ENCODE data around the gene PNLIPRP3.
"Not testable (repeated sequence)": the region's sequence is repeated elsewhere in the genome, so short reads cannot be mapped to it uniquely, and the experiment has no call there.

PNLIPRP3 gene

DNA sequence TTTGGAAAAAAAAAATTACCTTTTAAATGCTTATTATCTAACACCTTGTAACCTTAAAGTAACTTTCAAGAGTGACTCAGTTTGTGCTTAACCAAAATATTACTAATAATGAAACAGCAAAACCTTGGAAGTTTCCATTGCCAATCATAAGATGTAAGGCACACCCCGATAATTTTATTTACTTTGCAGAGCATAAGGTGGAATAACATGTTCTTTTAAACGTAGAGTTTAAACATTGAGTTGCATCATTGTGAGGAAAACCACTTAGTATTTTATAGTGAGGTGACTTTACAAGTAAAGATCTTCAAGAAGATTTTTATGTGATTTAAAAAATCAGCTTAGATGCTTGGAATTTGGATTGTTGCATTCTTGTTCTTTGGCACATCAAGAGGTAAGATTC is at the start of gene PNLIPRP3:
PNLIPRP3 (plus strand) TSS at position 177 of the 400 bp plus-strand sequence; CDS start at position 343, 166 bp downstream.
- no peak for DNase-seq

DNA sequence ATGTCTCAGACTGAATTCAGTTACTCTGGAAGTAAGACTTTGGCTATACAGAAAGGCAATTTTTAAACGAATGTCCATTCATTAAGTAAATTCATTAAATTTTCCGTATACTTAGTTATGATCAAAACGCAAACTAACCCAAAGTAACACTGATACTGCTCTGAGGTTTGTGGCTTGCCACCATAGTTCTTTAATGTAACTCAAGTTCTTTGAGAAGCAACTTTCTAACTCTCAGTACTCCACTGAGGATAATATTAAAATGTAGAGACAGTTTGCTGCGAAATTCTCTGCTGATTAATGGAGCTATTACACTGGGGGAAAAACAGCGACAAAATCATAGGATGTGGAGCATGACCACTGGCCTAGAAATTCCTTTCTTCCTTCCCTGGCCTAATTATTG is 45.4 kb upstream of the PNLIPRP3 start:
- DNase-seq = no peak

DNA sequence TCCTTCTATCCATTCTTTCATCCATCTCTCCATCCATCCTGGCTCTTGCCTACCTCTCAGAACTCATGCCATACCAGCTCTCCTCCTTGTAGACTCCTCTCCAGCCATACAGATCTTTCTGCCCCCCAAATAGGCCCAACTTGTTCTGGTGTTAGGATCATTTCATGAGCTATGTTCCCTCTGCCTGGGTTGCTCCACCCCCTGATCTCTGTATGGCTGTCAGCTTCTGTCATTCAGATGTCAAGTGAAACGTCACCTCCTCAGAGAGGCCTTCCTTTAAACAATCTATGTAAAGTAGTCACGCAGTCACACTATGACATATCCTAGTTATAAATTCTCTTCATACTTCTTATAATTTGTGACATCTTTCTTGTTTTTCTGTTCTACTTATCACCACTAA is 42.3 kb upstream of the PNLIPRP3 start:
- no peak for DNase-seq

DNA sequence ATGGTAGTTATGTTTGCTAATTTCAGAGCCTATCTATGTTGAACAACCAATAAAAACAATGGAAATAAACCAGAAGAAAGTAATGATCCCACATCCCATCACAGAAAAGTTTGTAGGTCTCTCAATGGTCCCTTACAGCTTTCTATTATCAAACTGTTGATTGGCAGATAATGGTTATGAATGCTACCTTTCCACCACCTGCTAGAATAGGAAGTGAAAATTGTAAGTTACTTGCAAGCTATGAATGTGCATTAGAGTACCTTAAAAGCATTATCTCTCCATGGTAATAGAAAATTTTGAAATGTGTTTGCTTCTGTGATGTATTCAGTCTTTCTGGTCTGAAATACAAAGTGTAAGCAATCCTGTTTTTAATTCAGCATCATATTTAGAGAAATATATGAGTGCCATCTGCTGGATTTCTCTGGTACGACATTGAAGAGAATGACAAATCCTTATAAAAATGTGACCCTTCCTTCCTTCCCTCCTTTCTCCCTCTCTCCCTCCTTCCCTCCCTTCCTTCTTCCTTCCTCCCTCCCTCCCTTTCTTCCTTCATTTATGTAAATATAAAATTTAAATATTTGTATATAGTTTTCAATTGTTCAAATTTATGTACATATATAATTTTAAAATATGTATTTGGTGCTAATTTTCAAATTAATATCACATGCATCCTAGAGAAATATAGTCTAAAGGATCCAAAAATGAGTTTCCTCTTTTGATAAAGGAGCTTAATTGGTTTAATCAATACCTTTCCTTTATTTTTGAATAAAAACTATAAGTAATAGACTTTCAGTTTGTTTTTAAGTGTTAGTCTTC is 41.4 kb upstream of the PNLIPRP3 start:
- no peak for DNase-seq

DNA sequence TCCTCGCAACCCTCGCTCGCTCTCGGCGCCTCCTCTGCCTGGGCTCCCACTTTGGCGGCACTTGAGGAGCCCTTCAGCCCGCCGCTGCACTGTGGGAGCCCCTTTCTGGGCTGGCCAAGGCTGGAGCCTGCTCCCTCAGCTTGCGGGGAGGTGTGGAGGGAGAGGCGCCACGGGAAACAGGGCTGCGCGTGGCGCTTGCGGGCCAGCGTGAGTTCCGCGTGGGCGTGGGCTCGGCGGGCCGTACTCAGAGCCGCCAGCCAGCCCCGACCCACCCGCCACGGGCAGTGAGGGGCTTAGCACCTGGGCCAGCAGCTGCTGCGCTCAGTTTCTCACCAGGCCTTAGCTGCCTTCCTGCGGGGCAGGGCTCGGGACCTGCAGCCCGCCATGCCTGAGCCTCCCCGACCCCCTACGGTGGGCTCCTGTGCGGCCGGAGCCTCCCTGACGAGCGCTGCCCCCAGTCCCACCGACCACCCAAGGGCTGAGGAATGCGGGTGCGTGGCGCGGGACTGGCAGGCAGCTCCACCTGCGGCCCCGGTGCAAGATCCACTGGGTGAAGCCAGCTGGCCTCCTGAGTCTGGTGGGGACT is 34.3 kb upstream of the PNLIPRP3 start:
- not testable (repeated sequence) for DNase-seq

DNA sequence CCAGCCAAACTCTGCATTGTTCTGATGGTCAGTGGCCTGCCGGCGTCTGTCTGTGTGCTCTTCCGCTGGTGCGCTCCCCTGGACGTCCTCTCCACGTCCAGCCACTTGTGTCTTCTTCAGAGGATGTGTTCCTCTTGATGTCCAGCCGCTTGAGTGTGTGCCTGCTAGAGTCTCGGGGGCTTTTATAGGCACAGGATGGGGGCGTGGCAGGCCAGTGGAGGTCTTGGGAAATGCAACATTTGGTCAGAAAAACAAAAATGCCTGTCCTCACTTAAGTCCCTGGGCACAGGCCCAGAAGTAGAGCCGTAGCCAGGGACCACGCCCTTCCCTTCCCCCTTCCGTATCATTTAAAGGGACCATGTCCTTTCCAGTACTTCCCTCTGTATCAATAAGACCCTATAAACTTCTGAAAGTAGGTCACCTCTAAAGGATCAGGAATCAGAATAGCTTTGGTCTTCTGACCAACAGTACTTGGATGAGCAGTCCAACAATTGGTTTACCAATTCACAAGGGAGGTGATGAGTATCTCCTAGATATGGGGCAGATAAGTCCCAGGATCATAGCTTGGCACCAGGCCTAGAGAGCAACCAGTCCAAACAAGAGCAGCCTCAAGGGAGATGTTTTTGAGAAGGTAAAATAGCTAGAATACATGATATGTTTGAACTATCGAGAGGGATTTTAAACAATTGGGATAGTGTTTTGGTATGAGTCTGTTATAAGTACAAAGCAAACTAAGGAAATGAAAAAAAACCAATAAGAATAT is 32.2 kb upstream of the PNLIPRP3 start:
- DNase-seq = no peak

DNA sequence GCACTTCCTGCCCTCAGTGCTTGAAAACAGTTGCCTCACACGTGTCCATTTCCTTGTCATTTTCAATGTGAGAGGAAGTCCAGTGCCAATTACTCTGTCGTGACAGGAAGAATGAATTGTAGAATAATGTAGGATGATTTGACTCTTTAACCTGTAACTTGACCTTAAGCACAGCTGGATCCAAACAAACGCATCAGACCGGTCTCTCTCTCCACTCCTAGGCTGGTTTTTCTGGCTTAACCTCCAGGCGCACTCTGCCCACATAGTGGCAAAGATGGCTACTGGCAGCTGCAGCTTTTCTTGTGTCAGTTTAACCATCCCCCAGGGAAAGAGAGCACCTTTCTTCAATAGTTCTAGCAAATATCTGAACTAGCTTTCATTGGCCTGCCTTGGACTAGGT is 29.4 kb upstream of the PNLIPRP3 start:
- no peak for DNase-seq

DNA sequence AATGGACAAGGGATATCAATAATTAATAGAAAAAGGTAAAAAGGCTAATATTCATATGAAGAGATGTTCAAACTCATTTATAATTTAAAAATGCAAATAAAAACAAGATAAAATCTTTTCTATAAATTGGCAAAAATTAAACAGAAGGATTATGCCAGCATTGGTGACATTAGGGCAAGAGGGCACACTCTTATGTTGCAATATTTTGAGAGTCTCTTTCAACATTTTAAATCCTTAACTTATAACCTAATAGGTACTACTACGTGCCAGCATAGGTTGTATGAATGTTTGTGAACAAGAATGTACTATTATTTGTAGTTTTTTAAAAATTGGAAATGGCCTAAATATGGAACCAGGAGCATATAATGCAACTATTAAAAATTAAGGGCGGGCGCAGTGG is 24.8 kb upstream of the PNLIPRP3 start:
- no peak for DNase-seq

DNA sequence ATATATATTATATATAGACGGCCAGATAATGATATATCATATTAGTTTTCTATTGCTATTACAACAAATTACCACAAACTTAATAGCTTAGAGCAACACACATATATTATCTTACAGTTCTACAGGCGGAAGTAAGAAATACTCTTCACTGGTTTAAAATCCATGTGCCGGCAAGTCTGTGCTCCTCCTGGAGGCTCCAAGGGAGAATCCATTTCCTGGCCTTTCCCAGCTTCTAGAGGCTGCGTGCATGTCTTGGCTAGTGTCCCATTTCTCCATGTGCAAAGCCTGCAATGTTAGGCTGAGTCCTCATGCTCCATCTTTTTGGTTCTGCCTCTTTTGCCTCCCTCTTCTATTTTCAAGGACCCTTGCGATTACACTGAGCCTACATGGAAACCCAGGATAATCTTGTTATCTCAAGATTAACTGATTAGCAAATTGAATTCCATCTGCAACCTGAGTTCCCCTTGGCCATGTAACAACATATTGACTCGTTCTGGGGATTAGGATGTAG is 23.9 kb upstream of the PNLIPRP3 start:
- DNase-seq = no peak

DNA sequence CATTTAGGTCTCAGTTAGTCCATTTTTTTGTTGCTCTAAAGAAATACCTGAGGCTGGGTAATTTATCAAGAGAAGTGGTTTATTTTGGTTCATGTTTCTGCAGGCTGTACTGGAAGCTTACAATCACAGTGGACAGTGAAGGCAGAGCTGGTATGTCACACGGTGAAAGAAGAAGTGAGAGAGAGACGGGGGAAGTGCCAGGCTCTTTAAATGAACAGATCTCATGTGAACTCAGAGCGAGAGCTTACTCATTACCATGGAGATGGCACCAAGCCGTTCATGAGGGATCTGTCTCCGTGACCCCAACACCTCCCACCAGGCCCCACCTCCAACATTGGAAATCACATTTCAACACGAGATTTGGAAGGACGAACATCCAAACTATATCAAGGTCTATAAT is 18.9 kb upstream of the PNLIPRP3 start:
- no peak for DNase-seq

DNA sequence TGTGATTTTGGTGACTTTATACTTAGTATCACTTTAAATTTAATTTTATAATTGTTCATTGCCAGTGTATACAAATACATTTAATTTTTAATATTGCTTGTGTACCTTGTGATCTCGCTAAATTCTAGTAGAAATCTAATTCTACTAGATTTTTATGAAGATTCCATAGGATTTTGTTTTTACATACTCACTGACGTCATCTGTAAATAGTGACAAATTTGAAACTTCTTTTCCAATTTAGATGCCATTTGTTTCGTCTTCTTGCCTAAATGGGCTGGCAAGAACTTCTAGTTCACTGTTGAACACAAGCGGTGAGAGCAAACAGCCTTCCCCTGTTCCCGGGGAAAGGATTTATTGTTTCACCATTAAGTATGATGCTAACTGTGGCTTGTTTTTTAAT is 17.3 kb upstream of the PNLIPRP3 start:
- DNase-seq = no peak

DNA sequence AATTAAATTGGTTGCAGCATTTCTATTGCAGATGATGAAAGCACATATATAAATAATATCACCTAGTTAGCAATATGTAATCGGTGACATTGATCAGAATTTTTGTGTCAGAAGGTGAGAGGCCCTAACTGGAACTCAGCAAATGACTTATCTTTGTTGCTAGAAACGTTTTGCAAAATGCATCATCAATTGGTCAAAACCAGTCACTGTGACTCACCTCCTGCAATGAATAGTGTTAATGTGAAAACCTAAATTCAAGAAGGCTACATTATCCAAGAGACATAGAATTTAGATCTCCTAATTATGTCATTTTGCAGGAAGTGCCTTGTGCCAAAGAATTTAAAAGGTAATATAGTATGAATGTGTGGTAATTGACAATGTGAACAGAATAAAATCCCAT is 9.8 kb upstream of the PNLIPRP3 start:
- no peak for DNase-seq

DNA sequence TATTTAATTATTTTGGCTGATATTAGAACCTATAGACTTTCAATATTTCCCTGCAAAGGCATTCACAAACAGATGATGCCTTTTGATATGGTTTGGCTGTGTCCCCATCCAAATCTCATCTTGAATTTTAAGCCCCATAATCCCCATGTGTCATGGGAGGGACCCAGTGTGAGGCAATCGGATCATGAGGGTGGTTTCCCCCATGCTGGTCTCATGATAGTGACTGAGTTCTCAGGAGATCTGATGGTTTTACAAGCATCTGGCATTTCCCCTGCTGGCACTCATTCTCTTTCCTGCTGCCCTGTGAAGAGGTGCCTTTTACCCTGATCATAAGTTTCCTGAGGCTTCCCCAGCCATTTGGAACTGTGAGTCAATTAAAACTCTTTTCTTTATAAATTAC is 9.3 kb upstream of the PNLIPRP3 start:
- no peak for DNase-seq

DNA sequence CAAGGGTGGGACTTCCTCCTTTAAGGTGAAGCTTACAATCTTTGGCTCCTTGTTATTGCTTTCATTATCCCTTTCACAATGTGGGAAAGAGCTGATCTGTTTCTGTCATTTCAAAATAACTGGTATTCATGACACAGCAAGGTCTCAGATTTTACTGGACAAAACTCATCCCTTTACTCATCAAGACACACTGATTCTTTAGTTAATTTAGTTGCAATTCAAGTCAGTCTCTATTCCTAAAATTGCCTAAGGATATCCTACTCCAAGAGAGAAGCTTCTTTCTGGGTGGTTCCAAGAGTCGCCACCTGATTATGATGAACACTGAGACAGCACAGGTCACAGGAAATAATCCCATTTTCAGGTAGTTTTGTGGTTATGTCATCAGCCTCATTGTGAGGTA is 5.8 kb upstream of the PNLIPRP3 start:
- DNase-seq = no peak

DNA sequence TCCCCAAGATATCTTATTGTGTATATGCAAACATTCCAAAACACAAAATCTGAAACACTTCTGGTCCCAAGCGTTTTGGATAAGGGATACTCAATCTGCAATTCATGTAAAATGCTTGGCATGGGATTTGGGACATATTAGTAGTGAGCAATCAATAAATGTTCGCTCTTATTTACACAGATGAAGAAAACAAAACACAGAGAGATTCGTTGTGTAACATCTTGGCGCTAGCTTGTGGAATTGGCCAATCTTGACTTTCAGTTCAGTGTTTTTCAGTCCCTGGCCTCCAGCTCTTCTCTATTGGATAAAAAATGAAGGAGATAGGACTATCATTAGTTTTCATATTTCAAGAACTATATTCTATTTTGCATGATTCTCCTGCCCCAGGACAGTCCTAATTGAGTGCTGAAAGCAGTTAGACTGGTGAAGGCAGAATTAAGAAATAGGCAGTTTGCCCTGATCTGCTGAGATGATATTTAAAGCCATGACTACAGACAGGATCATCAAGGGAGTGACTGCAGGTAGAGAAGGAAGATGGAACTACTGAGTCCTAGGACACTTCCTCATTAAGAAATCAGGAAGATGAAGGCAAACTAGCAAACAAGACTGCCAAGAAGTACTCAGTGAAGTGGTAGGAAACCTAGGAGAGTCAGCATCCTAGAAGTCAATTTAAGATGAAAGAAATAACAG is 1.8 kb downstream of the PNLIPRP3 start:
- DNase-seq = no peak

DNA sequence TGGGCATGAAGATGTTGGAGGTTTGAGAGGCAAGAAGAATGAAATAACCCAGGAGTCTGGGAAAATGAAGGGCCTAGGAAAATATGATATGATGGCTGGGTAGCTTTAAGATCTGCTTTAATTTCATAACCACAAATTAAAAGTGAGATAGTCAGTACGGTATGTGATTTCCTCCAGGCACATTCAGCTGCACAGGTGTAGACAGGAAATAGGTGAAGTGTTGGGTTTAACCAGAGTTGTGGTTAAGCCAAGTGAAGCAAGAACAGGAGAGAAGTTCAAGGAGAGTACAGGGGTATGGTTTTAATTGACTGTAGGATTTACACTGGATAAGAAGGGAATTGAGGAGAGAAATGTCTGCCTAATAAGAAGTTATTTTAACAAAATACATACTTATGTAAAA is 2.6 kb downstream of the PNLIPRP3 start:
- no peak for DNase-seq

DNA sequence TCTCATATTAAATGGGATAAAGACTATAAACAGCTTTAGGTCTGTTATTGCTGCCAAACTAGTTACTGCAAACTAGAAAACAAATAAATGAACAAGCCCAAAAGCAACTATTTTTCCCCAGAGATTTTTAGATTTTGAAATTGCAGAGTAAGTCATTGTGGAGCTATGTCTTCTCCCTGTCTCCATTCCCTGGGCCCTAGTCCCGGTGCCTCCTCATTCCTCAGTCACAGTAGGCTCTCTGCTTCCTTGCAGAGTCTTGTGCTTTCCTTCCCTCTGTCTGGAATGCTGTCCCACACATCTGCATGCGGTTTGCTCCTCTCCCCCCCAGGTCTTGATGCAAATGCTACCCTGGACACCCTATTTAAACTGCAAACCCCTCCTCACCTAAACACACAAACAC is 4.0 kb downstream of the PNLIPRP3 start:
- no peak for DNase-seq

DNA sequence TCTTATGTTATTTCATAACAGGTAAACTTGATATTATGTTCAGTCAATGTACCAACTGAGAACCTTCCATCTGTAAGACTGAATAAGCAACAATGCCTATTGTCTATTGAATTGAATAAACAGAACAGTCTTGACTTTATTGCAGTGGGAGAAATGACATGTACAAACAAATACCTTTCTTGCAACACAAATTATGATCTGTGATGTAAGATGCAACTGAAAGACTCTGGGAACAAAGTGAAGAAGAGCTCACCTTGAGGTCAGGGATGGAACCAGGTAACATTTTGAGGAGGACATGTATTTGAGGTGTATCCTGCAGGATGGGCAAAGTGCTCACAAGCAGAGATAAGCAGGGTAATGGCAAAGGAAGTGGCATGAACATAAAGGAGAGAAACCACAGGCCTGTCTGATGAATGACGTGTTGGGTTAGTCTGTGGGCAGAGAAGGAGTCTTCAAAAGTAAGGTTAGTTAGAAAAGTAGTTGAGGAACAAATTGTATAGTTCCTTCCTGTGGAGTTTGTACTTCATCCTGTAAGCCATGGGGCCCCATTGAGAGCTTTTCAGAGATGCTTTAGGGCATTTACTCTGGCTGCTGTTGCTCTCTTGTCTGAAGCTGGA is 9.5 kb downstream of the PNLIPRP3 start:
- no peak for DNase-seq

DNA sequence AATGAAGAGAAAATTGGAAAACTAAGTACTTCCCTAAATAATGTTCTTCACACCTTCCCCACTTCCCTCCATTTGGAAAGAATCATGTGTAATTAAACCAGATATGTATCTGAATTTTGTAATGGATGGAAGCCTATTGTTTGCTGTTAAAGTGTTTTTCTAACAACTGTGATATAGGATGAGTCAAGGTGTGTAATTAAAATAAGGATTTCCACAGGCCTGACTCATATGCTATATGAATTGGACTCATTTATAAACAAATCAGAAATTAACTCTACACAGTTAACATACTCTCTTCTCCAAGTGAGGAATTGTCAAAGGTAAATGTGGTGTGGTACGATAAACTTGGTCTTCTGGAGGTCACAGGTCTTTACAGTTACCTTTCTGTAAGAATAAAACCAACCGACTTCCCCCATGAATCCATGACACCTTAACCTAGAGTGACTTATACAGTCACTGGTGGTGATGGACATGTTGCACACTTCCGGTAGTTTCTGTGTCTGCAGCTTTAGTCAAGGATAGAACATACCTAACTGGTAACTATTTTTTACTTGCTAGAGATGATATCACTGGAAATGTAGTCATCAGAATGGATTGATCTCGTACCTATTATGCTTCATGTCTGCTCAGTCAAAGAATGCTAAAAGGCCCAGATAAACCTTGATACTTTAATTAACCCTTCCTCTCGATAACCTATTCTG is 12.8 kb downstream of the PNLIPRP3 start:
- no peak for DNase-seq

DNA sequence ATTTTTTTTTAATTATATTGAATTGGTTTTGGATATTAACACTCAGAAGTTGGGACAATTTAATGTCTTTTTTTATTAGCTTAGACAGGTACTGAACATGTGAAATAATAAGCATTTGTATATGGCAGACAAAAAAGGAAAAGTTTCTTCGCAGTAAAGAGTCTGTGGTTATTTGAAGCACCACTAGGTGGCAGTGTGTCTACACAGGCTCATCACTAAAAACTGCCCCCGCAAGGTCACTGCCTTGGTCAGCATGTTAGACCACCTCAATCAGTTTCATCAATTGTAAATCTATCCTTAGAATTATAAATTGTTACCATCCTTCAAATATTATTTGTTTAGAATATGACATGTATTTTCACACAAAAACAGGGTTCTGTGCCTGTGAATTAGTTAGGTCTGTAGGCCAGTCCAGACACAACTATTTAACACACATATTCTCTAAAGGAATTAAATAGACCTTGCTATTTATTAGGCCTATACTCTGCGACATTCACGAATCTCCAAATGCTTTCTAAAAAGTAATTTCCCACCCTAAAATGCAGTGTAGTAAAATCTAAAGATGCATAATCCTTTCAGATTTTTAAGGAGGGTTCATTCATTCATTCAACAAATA is 17.0 kb downstream of the PNLIPRP3 start:
- no peak for DNase-seq

DNA sequence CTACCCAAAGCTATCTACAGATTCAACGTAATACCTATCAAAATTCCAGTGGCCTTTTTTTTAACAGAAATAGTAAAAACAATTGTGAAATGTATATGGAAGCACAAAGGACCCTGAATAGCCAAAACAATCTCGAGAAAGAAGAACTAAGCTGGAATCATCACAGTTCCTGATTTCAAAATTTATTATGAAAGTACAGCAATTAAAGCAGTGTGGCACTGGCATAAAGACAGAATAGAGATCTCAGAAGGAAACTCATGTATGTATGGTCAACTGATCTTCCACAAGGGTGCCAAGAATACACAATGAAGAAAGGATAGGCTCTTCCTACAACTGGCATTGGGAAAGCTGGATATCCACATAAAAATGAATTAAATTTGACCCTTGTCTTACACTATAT is 23.2 kb downstream of the PNLIPRP3 start:
- DNase-seq = no peak

Data from NCI-H2081 treated with DMSO at 0.1 percent for 48 hours (cell line).